ENCODE results near the gene SDS.

Gene SDS

DNA sequence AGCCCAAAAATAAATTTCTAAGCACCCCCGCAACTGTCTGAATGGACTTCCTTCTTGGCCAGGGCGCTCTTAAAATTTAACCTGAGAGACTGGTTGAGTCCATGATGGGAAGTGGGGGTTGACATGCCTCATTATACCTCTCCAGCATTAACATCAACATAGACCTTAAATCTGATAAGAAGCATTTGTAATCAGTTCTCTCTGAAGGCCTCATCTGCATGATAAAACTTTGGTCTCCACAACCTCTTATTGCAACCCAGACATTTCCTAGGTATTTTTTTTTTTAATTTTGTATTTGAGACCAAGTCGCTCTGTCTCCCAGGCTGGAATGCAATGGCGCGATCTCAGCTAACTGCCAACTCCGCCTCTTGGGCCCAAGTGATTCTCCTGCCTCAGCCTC, 58.4 kb downstream of the SDS start:
- DNase-seq: no peak
